H1 (cell line): Measurements from ENCODE around the gene SMOC2. TPM values are rescaled to one million over a fixed set of nuclear protein-coding genes. Genes with fewer than 3 reads are reported as not detected.
A peak's percentile ranks its signal among the peaks of the same experiment; 100 is the strongest.

Source experiments
- CTCF ChIA-PET: fragments of 300-600 bp; sonication (Branson Sonifier 250); formaldehyde crosslinking; loops from one replicate; lab custom pipeline; 2021; ENCODE audit not compliant: partially characterized antibody; lab: Charles Lee
- POLR2A ChIA-PET: fragments of 300-600 bp; sonication (Branson Sonifier 250); formaldehyde crosslinking; loops from one replicate; lab custom pipeline; 2021; ENCODE audit warnings: inconsistent platforms; ENCODE audit not compliant: partially characterized antibody; lab: Charles Lee
- DNase-seq, 2 experiments: peaks; one replicate each; pipeline versions ENCODE4 v3.0.0 to v3.0.0-alpha.2; 2010 to 2022; ENCODE audit warnings: low spot score in 2 of 2, low read depth in 1 of 2, mixed read lengths in 1 of 2
- FAIRE-seq: peaks from 2 replicates; lab custom pipeline; 2011; peaks lifted over from hg19 to GRCh38; lab: Jason Lieb, UNC
- H2AFZ ChIP-seq: 2 replicates; pipeline ENCODE4 v1.8.1; 2012; ENCODE audit warnings: low read length, inconsistent platforms
- H2AK5ac ChIP-seq: 2 replicates; pipeline ENCODE4 v1.6.1; 2013; ENCODE audit warnings: low read depth, low read length
- H2BK120ac ChIP-seq: replicated peaks from 2 replicates; pipeline ENCODE3; 2013; ENCODE audit warnings: low read depth, low read length, inconsistent platforms
- H2BK12ac ChIP-seq: 2 replicates; pipeline ENCODE4 v1.6.1; 2013; ENCODE audit warnings: low read depth, low read length
- H2BK15ac ChIP-seq: 2 replicates; pipeline ENCODE4 v1.6.1; 2013; ENCODE audit warnings: low read length
- H2BK20ac ChIP-seq: 2 replicates; pipeline ENCODE4 v1.6.1; 2013; ENCODE audit warnings: low read length
- H2BK5ac ChIP-seq: 2 replicates; pipeline ENCODE4 v1.6.1; 2013; ENCODE audit warnings: low read depth, low read length
- H3K14ac ChIP-seq: 2 replicates; pipeline ENCODE4 v1.6.1; 2013; ENCODE audit warnings: inconsistent platforms; ENCODE audit not compliant: insufficient read length
- H3K18ac ChIP-seq: 2 replicates; pipeline ENCODE4 v1.6.1; 2013; ENCODE audit warnings: low read length; ENCODE audit errors: extremely low read depth
- H3K23ac ChIP-seq: 2 replicates; pipeline ENCODE4 v1.6.1; 2013; ENCODE audit warnings: inconsistent platforms; ENCODE audit not compliant: insufficient read length
- H3K23me2 ChIP-seq: 2 replicates; pipeline ENCODE4 v1.6.1; 2013; ENCODE audit warnings: low read depth, low read length
- H3K27ac ChIP-seq: 2 replicates; pipeline ENCODE4 v1.6.1; 2011; ENCODE audit warnings: low read depth, low read length, inconsistent platforms
- H3K27me3 ChIP-seq, 4 experiments: replicated peaks in 1 of 4; 1 replicate in 1 of 4; 2 replicates in 3 of 4; pipeline versions ENCODE4 v1.6.1 to v1.8.1; 2011 to 2013; ENCODE audit warnings: low read length in 3 of 4, mild to moderate bottlenecking in 3 of 4, inconsistent platforms in 2 of 4, mixed read lengths in 2 of 4, moderate library complexity in 1 of 4; ENCODE audit not compliant: control insufficient read depth in 3 of 4, insufficient read depth in 3 of 4; ENCODE audit errors: extremely low read depth in 1 of 4
- H3K36me3 ChIP-seq, 4 experiments: 2 replicates each; pipeline versions ENCODE4 v1.6.1 to v1.8.1; 2011 to 2013; ENCODE audit warnings: mild to moderate bottlenecking in 4 of 4, low read length in 3 of 4, moderate library complexity in 2 of 4, control low read depth in 1 of 4, inconsistent platforms in 1 of 4; ENCODE audit not compliant: insufficient read depth in 4 of 4, control insufficient read depth in 2 of 4
- H3K4ac ChIP-seq: replicated peaks from 2 replicates; pipeline ENCODE3; 2013; ENCODE audit warnings: low read length, low read depth, mixed read lengths, inconsistent platforms; ENCODE audit not compliant: insufficient read length
- H3K4me1 ChIP-seq, 4 experiments: replicated peaks in 1 of 4; 1 replicate in 1 of 4; 2 replicates in 3 of 4; pipeline versions ENCODE4 v1.6.1 to v1.8.1; 2011 to 2013; ENCODE audit warnings: low read length in 3 of 4, inconsistent platforms in 2 of 4, mixed read lengths in 1 of 4; ENCODE audit not compliant: insufficient read depth in 4 of 4, control insufficient read depth in 3 of 4
- H3K4me2 ChIP-seq, 2 experiments: 2 replicates each; pipeline versions ENCODE4 v1.6.1 to v1.8.1; 2011 to 2013; ENCODE audit warnings: low read depth in 2 of 2, low read length in 2 of 2, control low read depth in 1 of 2, inconsistent platforms in 1 of 2, mild to moderate bottlenecking in 1 of 2; ENCODE audit not compliant: insufficient read depth in 1 of 2
- H3K4me3 ChIP-seq, 4 experiments: fragments of 200-600, 300-600 bp in 1 of 4; sonication (generic), shearing (Covaris generic), sonication (Bioruptor Twin) in 1 of 4; 2 replicates each; pipeline versions ENCODE4 v1.5.1 to v1.8.1; 2011 to 2016; ENCODE audit warnings: low read length in 4 of 4, low read depth in 3 of 4, control low read depth in 2 of 4, inconsistent platforms in 2 of 4, mild to moderate bottlenecking in 2 of 4, mixed read lengths in 1 of 4, moderate library complexity in 1 of 4; ENCODE audit not compliant: insufficient read depth in 2 of 4; ENCODE audit errors: extremely low read depth in 1 of 4
- H3K56ac ChIP-seq: replicated peaks from 2 replicates; pipeline ENCODE3; 2013; ENCODE audit warnings: low read depth, mild to moderate bottlenecking, mixed read lengths, low read length, inconsistent platforms; ENCODE audit not compliant: insufficient read length
- H3K79me1 ChIP-seq: 2 replicates; pipeline ENCODE4 v1.6.1; 2013; ENCODE audit warnings: low read depth, low read length, control low read depth
- H3K79me2 ChIP-seq, 2 experiments: 2 replicates each; pipeline versions ENCODE4 v1.6.1 to v1.8.1; 2012 to 2013; ENCODE audit warnings: low read length in 2 of 2, mild to moderate bottlenecking in 2 of 2, inconsistent platforms in 1 of 2; ENCODE audit not compliant: insufficient read depth in 2 of 2, control insufficient read depth in 1 of 2
- H3K9ac ChIP-seq, 4 experiments: replicated peaks in 1 of 4; 1 replicate in 1 of 4; 2 replicates in 3 of 4; pipeline versions ENCODE4 v1.6.1 to v1.8.1; 2011 to 2013; ENCODE audit warnings: low read depth in 3 of 4, low read length in 3 of 4, control low read depth in 2 of 4, mild to moderate bottlenecking in 2 of 4, moderate library complexity in 2 of 4, inconsistent platforms in 1 of 4; ENCODE audit errors: extremely low read depth in 1 of 4
- H3K9me3 ChIP-seq, 2 experiments: 2 replicates each; pipeline versions ENCODE4 v1.6.1 to v1.8.1; 2012 to 2013; ENCODE audit warnings: mild to moderate bottlenecking in 2 of 2, moderate library complexity in 2 of 2, control low read depth in 1 of 2, inconsistent platforms in 1 of 2, low read depth in 1 of 2, low read length in 1 of 2, mixed read lengths in 1 of 2; ENCODE audit not compliant: insufficient read depth in 2 of 2
- H4K20me1 ChIP-seq, 2 experiments: replicated peaks in 1 of 2; 2 replicates each; pipeline versions ENCODE3 to v1.8.1; 2011 to 2013; ENCODE audit warnings: inconsistent platforms in 2 of 2, low read length in 2 of 2, mild to moderate bottlenecking in 1 of 2; ENCODE audit not compliant: insufficient read depth in 2 of 2, control insufficient read depth in 1 of 2
- H4K5ac ChIP-seq: 2 replicates; pipeline ENCODE4 v1.6.1; 2013; ENCODE audit warnings: low read length, low read depth, mixed read lengths, inconsistent platforms; ENCODE audit not compliant: insufficient read length
- H4K8ac ChIP-seq: 2 replicates; pipeline ENCODE4 v1.8.0; 2013; ENCODE audit warnings: mild to moderate bottlenecking, moderate library complexity, low read length, inconsistent platforms; ENCODE audit not compliant: insufficient read depth; ENCODE audit errors: extremely low read depth
- H4K91ac ChIP-seq: replicated peaks from 2 replicates; pipeline ENCODE3; 2013; ENCODE audit warnings: low read length, mixed read lengths, inconsistent platforms; ENCODE audit not compliant: insufficient read length
- CBX8 ChIP-seq: fragments of 300-800, 300-1000 bp; sonication (generic); IDR thresholded peaks from 2 replicates; pipeline ENCODE4 v1.7.1; 2016; ENCODE audit warnings: low read depth, low read length, borderline replicate concordance
- EZH2 ChIP-seq: fragments of 200-600 bp; sonication (generic); IDR thresholded peaks from 2 replicates; pipeline ENCODE4 v1.7.1; 2012; ENCODE audit warnings: low read depth, mild to moderate bottlenecking, moderate library complexity, low read length, inconsistent platforms; ENCODE audit not compliant: severe bottlenecking
- FOSL1 ChIP-seq: IDR thresholded peaks from 2 replicates; pipeline ENCODE4 v1.6.1; 2011; ENCODE audit warnings: mild to moderate bottlenecking, low read depth, low read length, moderate library complexity; ENCODE audit not compliant: insufficient read depth
- PHF8 ChIP-seq: fragments of 200-600 bp; sonication (generic); conservative IDR thresholded peaks from 2 replicates; pipeline ENCODE4 v1.7.1; 2012; ENCODE audit warnings: low read depth, mild to moderate bottlenecking, inconsistent platforms, low read length, moderate library complexity
- RFX5 ChIP-seq: IDR thresholded peaks from 2 replicates; pipeline ENCODE4 v1.6.1; 2011; ENCODE audit warnings: low read depth, low read length, improper control_type of control experiment, borderline replicate concordance
- WGBS, 2 experiments: shearing (Covaris generic) in 1 of 2; methylation state at CpG; one replicate each; pipeline versions ENCODE4 v1.1.6 to v1.1.7; 2013 to 2015; ENCODE audit warnings: low lambda C conversion rate in 2 of 2, mixed read lengths in 2 of 2, inconsistent platforms in 1 of 2, low coverage in 1 of 2, missing lambda C conversion rate in 1 of 2; ENCODE audit not compliant: insufficient replicate concordance in 2 of 2, insufficient coverage in 1 of 2, insufficient read length in 1 of 2; ENCODE audit errors: extremely low coverage in 1 of 2, missing lambda C conversion rate in 1 of 2; 5-methylcytosine and 5-hydroxymethylcytosine counted together
- polyA plus RNA-seq, 7 experiments: library from polyadenylated mRNA; depleted of rRNA in 3 of 7; stranded (reverse) in 5 of 7; unstranded in 2 of 7; fragments of >200 nt in 5 of 7; fragments of 200-250 nt in 2 of 7; gene quantifications; 1 replicate in 5 of 7; 2 replicates in 1 of 7; 4 replicates in 1 of 7; pipeline versions ENCODE4 v1.2.1 to v1.2.3, GENCODE V29; 2011 to 2013; ENCODE audit warnings: missing spikeins in 2 of 7, mixed read lengths in 2 of 7
- total RNA-seq: library from RNA; stranded (reverse); fragmentation: NEBNext Ultra II Directional; extraction: Animal tissue kit (Norgen Biotek cat#: 25700); gene quantifications from 2 replicates; pipeline ENCODE4 v1.2.1, GENCODE V29; 2021
- TF ChIP-seq, protein P1 (sequence below): IDR thresholded peaks from 2 replicates; pipeline ENCODE4 v1.6.1; 2011; ENCODE audit warnings: low read length, improper control_type of control experiment

SMOC2 gene
- total and polyA plus RNA-seq, 2 of the 8 experiments (the other 6 are each of a cell fraction or from before 2014, with no cell fraction given) = 7.7 to 8.5 TPM

- no peaks in the 10 kb centered on the region for H3K27me3 ChIP-seq
- no peak overlapping the region for H4K8ac ChIP-seq
- no peak overlapping the region for H3K14ac ChIP-seq
- no peak overlapping the region for H3K23ac ChIP-seq
- CTCF ChIA-PET = interaction anchor here (1.0 to 1.8 kb wide), 3 partner anchors 12 to 75 kb away, joined by 4 to 6 read pairs (median 5); no protein-coding TSS in a partner anchor
- FAIRE-seq (no peak), DNase-seq (peak in 1 of 2 experiments; percentile 27)
- H4K91ac ChIP-seq = no peak overlapping the region
- POLR2A ChIA-PET = no interaction called here
- H3K18ac ChIP-seq = no peak overlapping the region
- no peak overlapping the region for H2BK15ac ChIP-seq
- no peaks in the 10 kb centered on the region for H3K79me1 ChIP-seq
- no peak overlapping the region for H2BK5ac ChIP-seq
- H3K36me3 ChIP-seq = no peaks in the 10 kb centered on the region; a peak in 1 of 8 replicates
- H3K56ac ChIP-seq = no peak overlapping the region
- no peaks in the 10 kb centered on the region for H4K20me1 ChIP-seq
- no peak overlapping the region for H3K4ac ChIP-seq
- no peak overlapping the region for H2BK120ac ChIP-seq
- H3K4me3 ChIP-seq = no peak overlapping the region
- no peaks in the 10 kb centered on the region for H3K79me2 ChIP-seq
- no peak overlapping the region for H4K5ac ChIP-seq
- WGBS, 2 experiments = 91% methylated on average over 15 of the region's 15 CpGs; no CpG with 5 or more reads in 1 of the 2 experiments
- TF ChIP-seq FOSL1 (no peak), EZH2 (no peak), RFX5 (no peak), PHF8 (no peak), CBX8 (no peak)
- TF ChIP-seq, protein P1, sequence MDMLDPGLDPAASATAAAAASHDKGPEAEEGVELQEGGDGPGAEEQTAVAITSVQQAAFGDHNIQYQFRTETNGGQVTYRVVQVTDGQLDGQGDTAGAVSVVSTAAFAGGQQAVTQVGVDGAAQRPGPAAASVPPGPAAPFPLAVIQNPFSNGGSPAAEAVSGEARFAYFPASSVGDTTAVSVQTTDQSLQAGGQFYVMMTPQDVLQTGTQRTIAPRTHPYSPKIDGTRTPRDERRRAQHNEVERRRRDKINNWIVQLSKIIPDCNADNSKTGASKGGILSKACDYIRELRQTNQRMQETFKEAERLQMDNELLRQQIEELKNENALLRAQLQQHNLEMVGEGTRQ = no peak
- H3K27ac ChIP-seq = no peak overlapping the region
- H3K9ac ChIP-seq = no peak overlapping the region
- no peak overlapping the region for H2BK20ac ChIP-seq
- no peak overlapping the region for H2AFZ ChIP-seq
- H3K23me2 ChIP-seq = no peaks in the 10 kb centered on the region
- no peak overlapping the region for H3K4me2 ChIP-seq
- H2AK5ac ChIP-seq = no peak overlapping the region
- no peak overlapping the region for H2BK12ac ChIP-seq
- H3K4me1 ChIP-seq = peaks cover 0 to 7% (median 1%) of the 10 kb centered on the region in 4 experiments; a peak in 3 of 7 replicates
- H3K9me3 ChIP-seq = no peaks in the 10 kb centered on the region
Measured at GRCh38 chr6:168575346-168576098, 134.5 kb downstream of the SMOC2 start.
